Fibroblast of peridontal ligament (primary cell): Measurements from ENCODE around the gene TNNI2.

Experiments used
- DNase-seq: peaks from one replicate; pipeline ENCODE4 v3.0.0-alpha.2; 2010; ENCODE audit errors: extremely low read depth

Gene TNNI2

GRCh38 chr11:1834779-1835670, 3.8 kb upstream of the TNNI2 start, which contains the start of gene SYT8:
Gene SYT8, plus strand, starts transcription at chr11:1834990. Its CDS starts 116 bp downstream, at chr11:1835106.
- no peak for DNase-seq

GRCh38 chr11:1835671-1836010, 3.1 kb upstream of the TNNI2 start:
- DNase-seq = no peak

- DNase-seq = no peak
These were observed 2.5 kb upstream of the TNNI2 start for GRCh38 chr11:1836011-1836945.

- peak; percentile 47 for DNase-seq
These were observed 1.4 kb upstream of the TNNI2 start for GRCh38 chr11:1837171-1838076.

GRCh38 chr11:1838077-1838425, 730 bp upstream of the TNNI2 start:
- no peak for DNase-seq

GRCh38 chr11:1839204-1839923, 583 bp downstream of the TNNI2 start:
- no peak for DNase-seq

- DNase-seq = no peak
These were observed 1.4 kb downstream of the TNNI2 start for GRCh38 chr11:1839924-1840779.

- no peak for DNase-seq
These were observed 2.1 kb downstream of the TNNI2 start for GRCh38 chr11:1840780-1841480.

- DNase-seq = no peak
These were observed 2.8 kb downstream of the TNNI2 start for GRCh38 chr11:1841511-1842148.

- DNase-seq = no peak
These were observed 3.6 kb downstream of the TNNI2 start for GRCh38 chr11:1842149-1843097.

GRCh38 chr11:1843098-1843473, 4.3 kb downstream of the TNNI2 start:
- no peak for DNase-seq

- DNase-seq = no peak
These were observed 5.0 kb downstream of the TNNI2 start for GRCh38 chr11:1843796-1844195.

- DNase-seq = no peak
These were observed 5.7 kb downstream of the TNNI2 start for GRCh38 chr11:1844221-1845094.

GRCh38 chr11:1845095-1845429, 6.3 kb downstream of the TNNI2 start:
- DNase-seq = no peak

- no peak for DNase-seq
These were observed 7.0 kb downstream of the TNNI2 start for GRCh38 chr11:1845561-1846452.

GRCh38 chr11:1846453-1846932, 7.7 kb downstream of the TNNI2 start:
- DNase-seq = no peak
